GM18909 (cell line): Measurements from ENCODE around the gene SLCO1A2.

Source experiments
- ATAC-seq: cut with Tn5 transposase; IDR thresholded peaks from one replicate; pipeline ENCODE4 v1.9.1; 2021; ENCODE audit warnings: mild to moderate bottlenecking; ENCODE audit not compliant: unreplicated experiment, poor library complexity

The SLCO1A2 gene

DNA sequence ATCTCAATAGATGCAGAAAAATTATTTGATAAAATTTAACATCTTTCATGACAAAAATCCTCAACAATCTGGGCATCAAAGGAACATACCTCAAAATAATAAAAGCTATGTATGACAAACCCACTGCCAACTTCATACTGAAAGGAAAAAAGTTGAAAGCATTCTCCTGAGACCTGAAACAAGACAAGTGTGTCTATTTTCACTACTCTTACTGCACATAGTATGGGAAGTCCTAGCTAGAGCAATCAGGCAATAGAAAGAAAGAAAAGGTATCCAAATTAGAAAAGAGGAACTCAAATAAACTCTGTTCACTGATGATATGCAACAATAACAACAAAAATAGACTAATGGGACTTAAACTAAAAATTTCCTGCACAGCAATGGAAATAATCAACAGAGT lies 113.6 kb downstream of the SLCO1A2 start:
- no peak for ATAC-seq

GRCh38 chr12:21220266-21220665 lies 114.5 kb downstream of the SLCO1A2 start:
- no peak for ATAC-seq

DNA sequence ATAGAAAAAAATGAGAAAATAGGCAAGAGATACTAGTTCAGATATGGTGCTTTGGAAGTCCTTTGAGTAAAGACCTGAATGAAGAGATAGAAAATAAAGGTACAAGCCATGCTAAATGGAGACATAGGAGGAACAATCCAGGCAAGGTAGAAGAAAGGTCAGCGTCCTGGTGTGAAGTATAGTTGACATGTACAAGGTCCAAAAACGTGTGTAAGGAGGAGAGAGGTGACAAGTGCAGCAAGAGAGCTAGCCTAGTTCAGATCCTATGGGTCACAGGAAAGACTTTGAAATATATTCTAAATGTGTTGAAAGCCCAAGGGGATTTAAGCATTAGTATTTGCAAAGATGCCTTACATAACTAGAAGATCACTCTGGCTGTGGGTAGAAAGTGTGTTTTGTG lies 115.5 kb downstream of the SLCO1A2 start:
- no peak for ATAC-seq
